Esophagus muscularis mucosa (tissue), 3 donors: ENCODE data around the gene YOD1.

Experiments
- CTCF ChIP-seq, 3 experiments: fragments of 200-600 bp in 2 of 3; fragments of 450-650 bp in 1 of 3; sonication (generic) in 2 of 3; IDR thresholded peaks; one replicate each; pipeline ENCODE4 v1.5.1; 2017 to 2019; ENCODE audit warnings: antibody characterized with exemption in 3 of 3, mild to moderate bottlenecking in 2 of 3, moderate library complexity in 1 of 3
- POLR2A ChIP-seq: fragments of 450-650 bp; IDR thresholded peaks from one replicate; pipeline ENCODE4 v1.6.1; 2017; ENCODE audit warnings: antibody characterized with exemption, moderate library complexity, mild to moderate bottlenecking, low read depth
- POLR2AphosphoS5 ChIP-seq, 2 donors: sonication (generic); formaldehyde crosslinking; IDR thresholded peaks; one replicate each; pipeline ENCODE4 v1.6.1; 2017; ENCODE audit warnings: antibody characterized with exemption in 2 of 2

GRCh38 chr1:207021139-207021861 is 29.7 kb downstream of the YOD1 start:
- TF ChIP-seq CTCF (IDR thresholded peaks at IDR 0.05) (no peak), POLR2A (no peak), POLR2AphosphoS5 (IDR thresholded peaks at IDR 0.05) (no peak)
